WTC11 (cell line): Measurements from ENCODE around the gene CDKL2. TPM values are rescaled to one million over a fixed set of nuclear protein-coding genes. Genes with fewer than 3 reads are reported as not detected.

Source experiments
- ATAC-seq: fragments of 200-7000 bp; cut with Tn5 transposase; 2 replicates; pipeline ENCODE4 v1.10.0; 2021; ENCODE audit warnings: mild to moderate bottlenecking, moderate library complexity
- CTCF ChIA-PET: fragments of 300-600 bp; sonication (Branson Sonifier 250); formaldehyde crosslinking; loops from one replicate; lab custom pipeline; 2021; ENCODE audit warnings: antibody characterized with exemption; lab: Charles Lee
- POLR2A ChIA-PET: fragments of 350-600 bp; sonication (Branson Sonifier 250); formaldehyde crosslinking; loops from one replicate; lab custom pipeline; 2021; ENCODE audit warnings: antibody characterized with exemption; lab: Charles Lee
- DNase-seq: peaks from one replicate; pipeline ENCODE4 v3.0.0; 2021; ENCODE audit warnings: low spot score
- H3K27ac Mint-ChIP-seq: 2 replicates; pipeline ENCODE4 v1.8.0; 2021; ENCODE audit warnings: mixed read lengths
- H3K27me3 Mint-ChIP-seq: 2 replicates; pipeline ENCODE4 v1.8.0; 2021; ENCODE audit warnings: low read depth, mild to moderate bottlenecking, moderate library complexity, mixed read lengths
- H3K36me3 Mint-ChIP-seq: 2 replicates; pipeline ENCODE4 v1.8.0; 2021; ENCODE audit warnings: mixed read lengths
- H3K4me1 Mint-ChIP-seq: 2 replicates; pipeline ENCODE4 v1.8.0; 2022; ENCODE audit warnings: mixed read lengths
- H3K4me3 Mint-ChIP-seq: 2 replicates; pipeline ENCODE4 v1.8.0; 2021; ENCODE audit warnings: mild to moderate bottlenecking, moderate library complexity, mixed read lengths
- H3K9me3 Mint-ChIP-seq: 2 replicates; pipeline ENCODE4 v1.8.0; 2021; ENCODE audit warnings: mixed read lengths
- ESRRA ChIP-seq: sonication (generic); formaldehyde crosslinking; IDR thresholded peaks from 2 replicates; pipeline ENCODE4 v1.8.1; 2022; ENCODE audit warnings: mild to moderate bottlenecking, missing genetic modification reagents, borderline replicate concordance
- FOXK1 ChIP-seq: sonication (generic); formaldehyde crosslinking; IDR thresholded peaks from 2 replicates; pipeline ENCODE4 v1.8.0; 2022; ENCODE audit warnings: mild to moderate bottlenecking, moderate library complexity, missing genetic modification reagents
- GRHL2 ChIP-seq: fragments of 250-450 bp; sonication (Bioruptor Pico); IDR thresholded peaks from 2 replicates; pipeline ENCODE4 v1.8.0; 2022; ENCODE audit warnings: mild to moderate bottlenecking, moderate library complexity; ENCODE audit not compliant: insufficient replicate concordance, severe bottlenecking
- HMGA2 ChIP-seq: fragments of 250-450 bp; sonication (Bioruptor Pico); IDR thresholded peaks from 2 replicates; pipeline ENCODE4 v1.4.0; 2021; ENCODE audit warnings: mild to moderate bottlenecking, moderate library complexity
- KAT7 ChIP-seq: sonication (generic); formaldehyde crosslinking; IDR thresholded peaks from 2 replicates; pipeline ENCODE4 v1.8.1; 2023; ENCODE audit warnings: missing genetic modification reagents, mild to moderate bottlenecking, borderline replicate concordance
- NFE2L1 ChIP-seq: sonication (generic); formaldehyde crosslinking; IDR thresholded peaks from 2 replicates; pipeline ENCODE4 v1.8.1; 2023; ENCODE audit warnings: missing genetic modification reagents
- NR3C1 ChIP-seq: sonication (generic); formaldehyde crosslinking; conservative IDR thresholded peaks from 2 replicates; pipeline ENCODE4 v1.8.1; 2023; ENCODE audit warnings: low read depth, mild to moderate bottlenecking, missing genetic modification reagents
- ZNF121 ChIP-seq: sonication (generic); formaldehyde crosslinking; IDR thresholded peaks from 2 replicates; pipeline ENCODE4 v1.8.0; 2023; ENCODE audit warnings: missing genetic modification reagents
- total RNA-seq: library from RNA; stranded (reverse); gene quantifications from 3 replicates; pipeline ENCODE4 v1.2.3, GENCODE V29; 2021
- TF ChIP-seq, protein P1 (sequence below): sonication (generic); formaldehyde crosslinking; IDR thresholded peaks from 2 replicates; pipeline ENCODE4 v1.8.1; 2023; ENCODE audit warnings: mild to moderate bottlenecking, missing genetic modification reagents
- TF ChIP-seq, protein P2 (sequence below): sonication (generic); formaldehyde crosslinking; IDR thresholded peaks from 2 replicates; pipeline ENCODE4 v1.8.0; 2023; ENCODE audit warnings: missing genetic modification reagents, mild to moderate bottlenecking, borderline replicate concordance
- TF ChIP-seq, protein P3 (sequence below): sonication (generic); formaldehyde crosslinking; IDR thresholded peaks from 2 replicates; pipeline ENCODE4 v1.8.1; 2022; ENCODE audit warnings: mild to moderate bottlenecking, moderate library complexity, missing genetic modification reagents
- TF ChIP-seq, protein P4 (sequence below): sonication (generic); formaldehyde crosslinking; IDR thresholded peaks from 2 replicates; pipeline ENCODE4 v1.8.1; 2022; ENCODE audit warnings: low read depth, mild to moderate bottlenecking, moderate library complexity, missing genetic modification reagents, borderline replicate concordance
- TF ChIP-seq, protein P5 (sequence below): sonication (generic); formaldehyde crosslinking; IDR thresholded peaks from 2 replicates; pipeline ENCODE4 v1.8.1; 2022; ENCODE audit warnings: low read depth, missing genetic modification reagents, borderline replicate concordance
- TF ChIP-seq, protein P6 (sequence below): sonication (generic); formaldehyde crosslinking; IDR thresholded peaks from 2 replicates; pipeline ENCODE4 v1.8.1; 2023; ENCODE audit warnings: mild to moderate bottlenecking, missing genetic modification reagents, borderline replicate concordance

CDKL2 gene
- total RNA-seq, 1 experiment from 2014 or later: 1.7 TPM

DNA sequence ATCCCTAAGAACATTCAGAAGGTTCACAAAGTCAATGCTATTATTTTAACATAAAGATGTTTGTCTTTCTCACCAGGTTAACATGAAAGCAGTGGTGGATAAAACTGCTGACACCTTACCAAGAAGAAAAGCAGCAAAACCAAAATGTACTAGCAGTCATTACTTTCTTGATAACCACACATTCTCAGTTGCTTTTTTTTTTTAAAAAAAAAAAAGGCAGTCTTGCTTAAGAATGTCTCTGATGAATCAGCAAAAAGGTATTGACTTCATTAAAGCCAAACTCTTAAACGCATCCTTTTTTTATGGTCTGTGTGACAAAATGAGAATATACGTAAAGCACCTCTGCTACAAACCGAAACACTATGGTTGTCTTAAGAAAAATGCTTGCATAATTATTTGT lies 31.9 kb downstream of the CDKL2 start (continued):
- TF ChIP-seq, protein P1, sequence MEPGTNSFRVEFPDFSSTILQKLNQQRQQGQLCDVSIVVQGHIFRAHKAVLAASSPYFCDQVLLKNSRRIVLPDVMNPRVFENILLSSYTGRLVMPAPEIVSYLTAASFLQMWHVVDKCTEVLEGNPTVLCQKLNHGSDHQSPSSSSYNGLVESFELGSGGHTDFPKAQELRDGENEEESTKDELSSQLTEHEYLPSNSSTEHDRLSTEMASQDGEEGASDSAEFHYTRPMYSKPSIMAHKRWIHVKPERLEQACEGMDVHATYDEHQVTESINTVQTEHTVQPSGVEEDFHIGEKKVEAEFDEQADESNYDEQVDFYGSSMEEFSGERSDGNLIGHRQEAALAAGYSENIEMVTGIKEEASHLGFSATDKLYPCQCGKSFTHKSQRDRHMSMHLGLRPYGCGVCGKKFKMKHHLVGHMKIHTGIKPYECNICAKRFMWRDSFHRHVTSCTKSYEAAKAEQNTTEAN (CRISPR knock-in tag): no peak
- TF ChIP-seq, protein P2, sequence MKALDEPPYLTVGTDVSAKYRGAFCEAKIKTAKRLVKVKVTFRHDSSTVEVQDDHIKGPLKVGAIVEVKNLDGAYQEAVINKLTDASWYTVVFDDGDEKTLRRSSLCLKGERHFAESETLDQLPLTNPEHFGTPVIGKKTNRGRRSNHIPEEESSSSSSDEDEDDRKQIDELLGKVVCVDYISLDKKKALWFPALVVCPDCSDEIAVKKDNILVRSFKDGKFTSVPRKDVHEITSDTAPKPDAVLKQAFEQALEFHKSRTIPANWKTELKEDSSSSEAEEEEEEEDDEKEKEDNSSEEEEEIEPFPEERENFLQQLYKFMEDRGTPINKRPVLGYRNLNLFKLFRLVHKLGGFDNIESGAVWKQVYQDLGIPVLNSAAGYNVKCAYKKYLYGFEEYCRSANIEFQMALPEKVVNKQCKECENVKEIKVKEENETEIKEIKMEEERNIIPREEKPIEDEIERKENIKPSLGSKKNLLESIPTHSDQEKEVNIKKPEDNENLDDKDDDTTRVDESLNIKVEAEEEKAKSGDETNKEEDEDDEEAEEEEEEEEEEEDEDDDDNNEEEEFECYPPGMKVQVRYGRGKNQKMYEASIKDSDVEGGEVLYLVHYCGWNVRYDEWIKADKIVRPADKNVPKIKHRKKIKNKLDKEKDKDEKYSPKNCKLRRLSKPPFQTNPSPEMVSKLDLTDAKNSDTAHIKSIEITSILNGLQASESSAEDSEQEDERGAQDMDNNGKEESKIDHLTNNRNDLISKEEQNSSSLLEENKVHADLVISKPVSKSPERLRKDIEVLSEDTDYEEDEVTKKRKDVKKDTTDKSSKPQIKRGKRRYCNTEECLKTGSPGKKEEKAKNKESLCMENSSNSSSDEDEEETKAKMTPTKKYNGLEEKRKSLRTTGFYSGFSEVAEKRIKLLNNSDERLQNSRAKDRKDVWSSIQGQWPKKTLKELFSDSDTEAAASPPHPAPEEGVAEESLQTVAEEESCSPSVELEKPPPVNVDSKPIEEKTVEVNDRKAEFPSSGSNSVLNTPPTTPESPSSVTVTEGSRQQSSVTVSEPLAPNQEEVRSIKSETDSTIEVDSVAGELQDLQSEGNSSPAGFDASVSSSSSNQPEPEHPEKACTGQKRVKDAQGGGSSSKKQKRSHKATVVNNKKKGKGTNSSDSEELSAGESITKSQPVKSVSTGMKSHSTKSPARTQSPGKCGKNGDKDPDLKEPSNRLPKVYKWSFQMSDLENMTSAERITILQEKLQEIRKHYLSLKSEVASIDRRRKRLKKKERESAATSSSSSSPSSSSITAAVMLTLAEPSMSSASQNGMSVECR (CRISPR knock-in tag): no peak
- TF ChIP-seq KAT7: no peak
- no peak for TF ChIP-seq NR3C1 (CRISPR knock-in tag)

DNA sequence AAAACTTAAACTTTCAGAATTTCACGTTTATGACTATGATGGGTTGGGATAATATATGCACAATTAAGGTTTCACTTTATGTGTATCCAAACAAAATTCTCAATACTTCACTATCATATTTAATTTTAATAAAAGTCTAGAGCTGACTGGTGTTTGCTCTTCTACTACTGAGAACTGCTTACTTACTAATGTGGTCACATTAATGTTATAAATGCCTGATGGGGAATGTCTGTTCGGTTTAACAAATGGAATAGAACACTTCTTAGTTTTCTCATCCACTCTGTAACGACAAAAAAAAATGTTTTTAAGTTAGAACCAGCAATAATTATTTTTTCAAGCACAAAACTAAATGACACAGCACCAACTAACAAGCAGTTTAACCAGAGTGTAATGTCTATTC lies 34.3 kb downstream of the CDKL2 start:
- H3K27ac Mint-ChIP-seq: no peak overlapping the region
- H3K4me3 Mint-ChIP-seq: no peak overlapping the region
- no peaks in the 10 kb centered on the region for H3K27me3 Mint-ChIP-seq
- no peak for DNase-seq
- POLR2A ChIA-PET: no interaction called here
- ATAC-seq: no peak
- CTCF ChIA-PET: no interaction called here
- TF ChIP-seq, protein P3, sequence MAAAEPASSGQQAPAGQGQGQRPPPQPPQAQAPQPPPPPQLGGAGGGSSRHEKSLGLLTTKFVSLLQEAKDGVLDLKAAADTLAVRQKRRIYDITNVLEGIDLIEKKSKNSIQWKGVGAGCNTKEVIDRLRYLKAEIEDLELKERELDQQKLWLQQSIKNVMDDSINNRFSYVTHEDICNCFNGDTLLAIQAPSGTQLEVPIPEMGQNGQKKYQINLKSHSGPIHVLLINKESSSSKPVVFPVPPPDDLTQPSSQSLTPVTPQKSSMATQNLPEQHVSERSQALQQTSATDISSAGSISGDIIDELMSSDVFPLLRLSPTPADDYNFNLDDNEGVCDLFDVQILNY (CRISPR knock-in tag): no peak
- TF ChIP-seq ESRRA: no peak
- no peak for TF ChIP-seq NFE2L1 (CRISPR knock-in tag)
- no peak for TF ChIP-seq GRHL2 (CRISPR knock-in tag)
- no peak for TF ChIP-seq FOXK1 (CRISPR knock-in tag)
- no peak for TF ChIP-seq HMGA2 (CRISPR knock-in tag)
- TF ChIP-seq, protein P4, sequence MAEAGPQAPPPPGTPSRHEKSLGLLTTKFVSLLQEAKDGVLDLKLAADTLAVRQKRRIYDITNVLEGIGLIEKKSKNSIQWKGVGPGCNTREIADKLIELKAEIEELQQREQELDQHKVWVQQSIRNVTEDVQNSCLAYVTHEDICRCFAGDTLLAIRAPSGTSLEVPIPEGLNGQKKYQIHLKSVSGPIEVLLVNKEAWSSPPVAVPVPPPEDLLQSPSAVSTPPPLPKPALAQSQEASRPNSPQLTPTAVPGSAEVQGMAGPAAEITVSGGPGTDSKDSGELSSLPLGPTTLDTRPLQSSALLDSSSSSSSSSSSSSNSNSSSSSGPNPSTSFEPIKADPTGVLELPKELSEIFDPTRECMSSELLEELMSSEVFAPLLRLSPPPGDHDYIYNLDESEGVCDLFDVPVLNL (CRISPR knock-in tag): no peak
- TF ChIP-seq, protein P5, sequence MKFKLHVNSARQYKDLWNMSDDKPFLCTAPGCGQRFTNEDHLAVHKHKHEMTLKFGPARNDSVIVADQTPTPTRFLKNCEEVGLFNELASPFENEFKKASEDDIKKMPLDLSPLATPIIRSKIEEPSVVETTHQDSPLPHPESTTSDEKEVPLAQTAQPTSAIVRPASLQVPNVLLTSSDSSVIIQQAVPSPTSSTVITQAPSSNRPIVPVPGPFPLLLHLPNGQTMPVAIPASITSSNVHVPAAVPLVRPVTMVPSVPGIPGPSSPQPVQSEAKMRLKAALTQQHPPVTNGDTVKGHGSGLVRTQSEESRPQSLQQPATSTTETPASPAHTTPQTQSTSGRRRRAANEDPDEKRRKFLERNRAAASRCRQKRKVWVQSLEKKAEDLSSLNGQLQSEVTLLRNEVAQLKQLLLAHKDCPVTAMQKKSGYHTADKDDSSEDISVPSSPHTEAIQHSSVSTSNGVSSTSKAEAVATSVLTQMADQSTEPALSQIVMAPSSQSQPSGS: no peak
- TF ChIP-seq, protein P6, sequence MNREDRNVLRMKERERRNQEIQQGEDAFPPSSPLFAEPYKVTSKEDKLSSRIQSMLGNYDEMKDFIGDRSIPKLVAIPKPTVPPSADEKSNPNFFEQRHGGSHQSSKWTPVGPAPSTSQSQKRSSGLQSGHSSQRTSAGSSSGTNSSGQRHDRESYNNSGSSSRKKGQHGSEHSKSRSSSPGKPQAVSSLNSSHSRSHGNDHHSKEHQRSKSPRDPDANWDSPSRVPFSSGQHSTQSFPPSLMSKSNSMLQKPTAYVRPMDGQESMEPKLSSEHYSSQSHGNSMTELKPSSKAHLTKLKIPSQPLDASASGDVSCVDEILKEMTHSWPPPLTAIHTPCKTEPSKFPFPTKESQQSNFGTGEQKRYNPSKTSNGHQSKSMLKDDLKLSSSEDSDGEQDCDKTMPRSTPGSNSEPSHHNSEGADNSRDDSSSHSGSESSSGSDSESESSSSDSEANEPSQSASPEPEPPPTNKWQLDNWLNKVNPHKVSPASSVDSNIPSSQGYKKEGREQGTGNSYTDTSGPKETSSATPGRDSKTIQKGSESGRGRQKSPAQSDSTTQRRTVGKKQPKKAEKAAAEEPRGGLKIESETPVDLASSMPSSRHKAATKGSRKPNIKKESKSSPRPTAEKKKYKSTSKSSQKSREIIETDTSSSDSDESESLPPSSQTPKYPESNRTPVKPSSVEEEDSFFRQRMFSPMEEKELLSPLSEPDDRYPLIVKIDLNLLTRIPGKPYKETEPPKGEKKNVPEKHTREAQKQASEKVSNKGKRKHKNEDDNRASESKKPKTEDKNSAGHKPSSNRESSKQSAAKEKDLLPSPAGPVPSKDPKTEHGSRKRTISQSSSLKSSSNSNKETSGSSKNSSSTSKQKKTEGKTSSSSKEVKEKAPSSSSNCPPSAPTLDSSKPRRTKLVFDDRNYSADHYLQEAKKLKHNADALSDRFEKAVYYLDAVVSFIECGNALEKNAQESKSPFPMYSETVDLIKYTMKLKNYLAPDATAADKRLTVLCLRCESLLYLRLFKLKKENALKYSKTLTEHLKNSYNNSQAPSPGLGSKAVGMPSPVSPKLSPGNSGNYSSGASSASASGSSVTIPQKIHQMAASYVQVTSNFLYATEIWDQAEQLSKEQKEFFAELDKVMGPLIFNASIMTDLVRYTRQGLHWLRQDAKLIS (CRISPR knock-in tag): no peak
- TF ChIP-seq ZNF121 (CRISPR knock-in tag): no peak
- H3K36me3 Mint-ChIP-seq: no peaks in the 10 kb centered on the region
- no peaks in the 10 kb centered on the region for H3K4me1 Mint-ChIP-seq
- H3K9me3 Mint-ChIP-seq: no peaks in the 10 kb centered on the region
